Activated naive CD4-positive, alpha-beta T cell (primary cell): ENCODE data around the gene DMAP1.

Experiments used
- DNase-seq, 4 experiments: peaks; one replicate each; lab custom pipeline; 2025; lab: John Stamatoyannopoulos, UW

DMAP1 gene

DNA sequence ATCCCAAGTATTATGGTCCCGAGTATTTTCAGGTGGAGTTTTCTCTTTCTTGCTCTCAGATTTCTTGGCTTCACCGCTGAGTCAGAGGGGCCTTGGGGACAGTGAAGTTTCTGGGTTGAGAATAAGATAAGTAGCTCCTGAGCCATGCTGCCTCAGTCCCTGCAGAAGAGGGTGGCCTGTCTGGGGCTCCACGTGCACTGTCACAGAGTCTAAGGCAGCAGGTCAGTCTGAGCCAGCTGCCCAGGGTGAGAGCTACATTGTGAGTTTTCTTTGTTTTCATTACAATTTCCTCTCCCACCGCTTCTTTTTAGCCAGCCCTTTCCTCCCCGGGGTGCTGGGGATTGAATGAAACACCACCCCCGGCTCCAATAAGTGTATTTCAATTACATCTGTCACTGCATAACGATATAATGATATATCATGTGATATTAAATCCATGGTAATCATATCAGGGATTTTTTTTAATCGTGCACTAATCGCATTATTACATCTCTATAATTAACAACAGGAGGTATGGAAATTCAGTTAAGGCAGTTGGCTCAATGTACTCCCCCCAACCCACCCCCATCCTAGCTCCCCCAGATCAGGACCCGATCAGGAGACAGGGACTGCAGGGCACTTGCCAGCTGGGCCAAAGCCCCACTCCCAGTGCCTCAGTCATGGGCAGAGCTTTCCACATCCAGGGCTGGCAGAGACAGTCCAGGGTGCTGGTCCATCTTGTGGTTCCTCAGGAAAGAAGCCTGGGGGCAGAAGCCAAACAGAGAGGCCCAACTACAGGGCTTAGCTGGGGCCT lies 43.7 kb downstream of the DMAP1 start:
- DNase-seq, result no peak

DNA sequence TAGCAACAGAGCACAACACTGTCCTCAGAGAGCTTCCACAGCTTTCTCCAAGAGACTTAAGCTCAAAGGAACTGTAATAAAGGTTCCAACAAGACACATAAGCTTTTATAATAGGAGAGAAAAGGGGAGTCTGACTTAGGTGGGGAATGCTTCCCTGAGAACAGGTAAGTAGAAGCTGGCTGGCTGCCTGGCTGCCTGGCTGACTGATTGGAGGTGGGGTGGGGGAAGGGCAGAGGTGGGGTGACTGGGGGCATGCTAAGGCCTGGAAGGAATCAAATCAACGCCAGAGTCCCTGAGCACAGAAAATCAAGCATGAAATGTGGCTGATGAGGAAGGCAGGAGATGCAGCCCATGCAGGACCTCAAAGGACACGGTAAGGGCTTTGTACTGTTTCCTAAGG lies 45.8 kb downstream of the DMAP1 start:
- no peak for DNase-seq

DNA sequence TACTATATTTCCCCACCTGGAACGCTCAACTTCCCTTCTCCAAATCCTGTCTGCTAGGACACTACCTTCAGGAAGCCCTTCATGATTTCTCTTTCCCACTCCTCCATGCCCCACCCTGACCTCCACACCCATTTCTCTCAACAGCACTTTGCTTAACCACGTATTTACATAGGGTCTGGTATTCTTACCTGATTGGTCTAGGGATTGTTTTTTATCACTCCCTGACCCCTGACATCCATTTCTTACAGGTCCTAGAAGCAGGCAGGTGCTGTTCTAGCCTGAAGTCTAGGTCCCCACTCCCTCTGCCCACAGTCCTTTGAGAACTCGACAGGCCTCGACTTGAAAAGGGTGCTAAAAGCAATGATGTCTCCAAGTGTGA lies 47.5 kb downstream of the DMAP1 start:
- no peak for DNase-seq

DNA sequence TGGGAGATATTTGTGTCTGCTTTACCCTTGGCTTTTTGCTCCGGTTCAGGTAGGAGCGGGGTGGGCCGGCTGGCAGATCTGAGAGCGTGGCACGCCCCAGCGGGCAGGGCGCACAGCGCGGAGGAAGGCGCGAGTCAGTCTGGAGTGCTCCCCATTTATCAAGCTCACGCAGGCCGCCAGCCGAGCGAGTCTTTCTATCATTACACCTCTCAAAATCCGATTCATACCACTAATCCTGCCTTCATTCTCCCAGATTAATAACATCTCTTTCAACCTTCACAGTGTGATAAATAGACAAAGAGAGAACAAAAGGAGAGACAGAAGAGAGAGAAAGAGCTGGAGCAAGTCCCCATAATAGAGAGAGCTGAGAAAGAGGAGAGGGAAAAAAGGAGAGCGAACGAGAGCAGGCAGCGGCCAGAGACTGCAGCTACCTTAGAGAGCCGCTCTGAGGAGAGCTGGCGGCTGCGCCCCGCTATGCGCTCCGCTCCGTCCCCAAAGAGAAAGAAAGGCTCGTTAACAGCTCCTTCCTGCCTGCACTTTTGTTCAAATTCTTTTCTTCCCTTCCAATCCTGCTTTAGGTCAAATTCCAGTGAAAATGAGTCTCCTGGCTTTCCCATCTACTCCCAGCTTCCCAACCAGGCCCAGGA lies 48.0 kb downstream of the DMAP1 start:
- no peak for DNase-seq

DNA sequence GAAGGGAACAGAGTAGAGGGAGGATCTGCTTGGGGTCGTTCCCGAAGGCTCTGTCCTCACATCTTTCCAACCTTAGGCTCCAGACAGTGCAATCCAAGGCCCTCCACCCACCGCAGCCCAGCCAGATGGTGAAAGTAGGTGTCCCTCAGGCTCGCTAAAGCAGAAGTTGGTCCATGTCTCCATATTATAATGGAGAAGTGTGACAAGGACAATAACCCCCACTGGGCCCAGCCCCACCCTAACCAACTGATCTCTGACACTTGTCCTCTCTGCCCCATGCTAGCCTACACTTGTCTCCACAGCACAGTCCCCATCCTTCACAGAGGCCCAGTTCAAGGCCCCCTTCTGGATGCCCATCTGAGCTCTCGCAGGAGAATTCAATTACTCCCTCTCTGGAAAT lies 48.7 kb downstream of the DMAP1 start:
- DNase-seq, result no peak

DNA sequence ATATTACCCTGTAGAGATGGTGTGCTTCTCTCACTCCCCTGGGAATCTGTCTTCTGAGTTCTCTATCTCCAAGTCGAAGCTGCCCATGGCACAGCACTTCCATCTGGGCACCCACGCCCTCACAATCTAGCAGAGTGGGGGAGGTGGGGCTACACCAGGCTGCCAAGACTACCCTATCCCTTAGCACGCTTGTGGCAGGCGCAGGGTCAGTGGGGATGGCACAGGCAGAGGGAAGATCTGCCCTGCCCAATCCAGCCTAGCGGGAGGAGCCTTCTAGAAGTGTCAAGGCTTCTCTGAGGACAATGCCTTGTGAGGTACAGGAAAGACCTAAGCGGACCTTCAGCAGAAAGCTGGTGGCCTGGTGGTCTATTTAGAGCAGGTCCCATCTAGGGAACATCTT lies 49.1 kb downstream of the DMAP1 start:
- no peak for DNase-seq

DNA sequence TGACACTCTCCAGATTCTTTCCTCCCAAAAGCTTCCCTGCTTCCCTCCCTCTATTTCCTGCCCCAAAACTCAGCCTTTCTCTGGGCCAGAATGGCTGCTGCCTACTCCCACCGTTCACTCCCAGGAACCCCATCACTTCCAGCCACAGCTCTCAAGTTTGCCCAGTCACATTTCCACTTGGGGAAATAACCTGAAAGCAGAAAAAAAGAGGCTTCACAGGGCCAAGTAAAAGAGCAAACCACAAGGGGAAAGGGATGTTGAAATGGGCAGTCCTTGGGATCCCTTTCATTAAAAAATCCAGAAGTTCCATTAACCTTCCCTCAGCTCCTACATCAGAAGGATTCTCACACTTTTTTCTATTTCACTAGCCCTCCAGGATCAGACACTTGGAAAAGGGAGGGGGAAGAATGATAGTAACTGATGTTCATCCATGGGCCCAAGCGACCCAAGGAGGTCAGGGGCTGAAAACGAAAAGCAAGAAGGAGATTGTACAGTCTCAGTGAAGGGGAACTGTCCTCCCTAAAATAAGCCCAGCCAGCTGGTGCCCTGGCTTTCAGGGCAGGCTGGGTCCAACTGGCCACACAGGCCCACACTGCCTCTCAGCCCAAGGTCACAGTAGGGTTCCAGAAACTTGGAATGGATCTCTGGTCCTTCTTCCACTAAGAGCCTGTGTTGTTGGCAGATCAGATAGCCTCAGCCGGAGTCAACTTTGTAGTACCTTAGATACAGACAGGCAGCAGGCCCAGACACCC lies 49.7 kb downstream of the DMAP1 start:
- DNase-seq, result no peak

DNA sequence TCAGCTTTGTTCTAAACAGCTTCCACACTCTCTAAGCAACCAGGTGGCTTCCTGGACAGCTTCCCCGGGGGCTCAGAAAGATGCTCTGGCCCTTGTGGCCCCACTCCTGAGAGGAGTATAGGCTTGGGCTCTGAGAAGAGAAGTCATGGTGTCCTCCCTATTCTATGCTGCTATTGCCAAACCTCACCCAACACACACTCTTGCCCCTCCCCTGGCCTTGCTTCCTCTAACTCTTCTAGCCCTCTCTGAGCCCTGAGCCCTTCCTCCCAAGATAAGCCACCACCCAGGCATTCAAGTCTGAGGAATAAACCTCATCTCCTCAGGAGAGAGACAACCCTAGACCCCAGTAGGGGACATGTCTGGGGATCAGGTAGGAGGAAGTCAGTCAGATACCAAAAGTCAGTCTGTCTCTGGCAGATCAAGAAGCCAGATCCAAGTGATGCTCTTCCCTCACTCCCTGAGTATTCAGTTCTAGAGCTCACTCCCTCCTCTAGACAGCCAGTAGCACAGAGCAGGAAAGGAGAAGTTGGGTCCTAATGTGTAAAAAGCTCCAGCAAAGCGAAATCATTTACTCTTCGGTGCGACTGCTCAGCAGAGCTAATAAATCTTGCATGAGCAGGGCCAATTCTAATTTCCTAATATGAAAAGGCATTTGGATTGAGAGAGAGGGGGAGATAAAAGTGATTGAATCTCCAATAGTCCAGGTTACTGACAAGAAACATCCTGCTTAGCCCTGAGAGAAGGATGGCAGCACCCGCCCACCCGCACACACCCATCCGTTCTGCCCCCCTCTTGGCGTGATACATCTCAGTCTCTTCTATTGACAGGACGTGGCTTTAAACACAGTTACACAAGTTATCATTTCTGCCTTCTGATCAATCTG lies 50.5 kb downstream of the DMAP1 start:
- DNase-seq, result no peak

DNA sequence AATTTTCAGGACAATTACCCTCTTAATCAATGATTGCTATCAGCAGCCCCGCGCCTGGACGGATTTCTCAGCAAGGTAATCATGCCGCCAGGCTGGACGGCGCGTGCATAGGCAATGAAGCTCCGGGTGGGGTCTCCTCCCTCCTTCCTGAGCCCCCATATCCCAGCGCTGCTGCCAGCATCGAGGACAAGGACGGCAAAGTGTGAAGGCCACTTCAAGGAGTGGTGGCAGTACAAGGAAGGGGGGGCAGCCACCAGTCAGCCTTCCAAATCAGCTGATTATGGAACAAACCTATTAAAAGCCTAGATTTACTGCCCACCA lies 51.1 kb downstream of the DMAP1 start:
- no peak for DNase-seq

DNA sequence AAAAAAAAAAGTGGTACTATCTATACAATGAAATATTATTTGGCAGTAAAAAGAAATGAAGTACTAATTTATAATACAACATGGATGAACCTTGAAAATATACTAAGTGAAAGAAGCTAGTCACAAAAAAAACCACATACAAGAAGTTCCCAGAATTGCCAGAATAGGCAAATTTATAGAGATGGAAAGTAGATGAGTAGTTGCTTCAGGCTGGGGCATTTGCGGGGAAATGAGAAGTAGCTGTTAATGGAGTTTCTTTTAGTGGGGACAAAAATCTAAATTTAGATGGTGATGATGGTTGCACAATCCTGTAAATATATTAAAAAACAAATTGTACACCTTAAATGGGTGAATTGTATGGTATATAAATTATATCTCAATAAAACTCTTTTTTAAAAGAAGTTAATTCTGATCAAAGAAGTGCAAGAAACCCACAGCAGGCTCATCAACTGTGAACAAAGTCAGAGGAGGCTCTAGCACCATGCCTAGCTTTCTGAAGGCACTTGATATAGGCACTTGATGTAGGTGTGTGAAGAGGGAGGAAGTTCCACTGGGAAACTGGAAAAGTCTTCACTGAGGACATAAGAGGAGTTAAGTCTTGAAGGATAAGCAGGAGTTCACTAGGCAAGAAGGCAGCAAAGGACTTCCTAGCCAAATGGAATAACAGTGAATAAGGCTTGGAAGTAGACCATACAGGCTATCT lies 52.5 kb downstream of the DMAP1 start:
- DNase-seq, result no peak

DNA sequence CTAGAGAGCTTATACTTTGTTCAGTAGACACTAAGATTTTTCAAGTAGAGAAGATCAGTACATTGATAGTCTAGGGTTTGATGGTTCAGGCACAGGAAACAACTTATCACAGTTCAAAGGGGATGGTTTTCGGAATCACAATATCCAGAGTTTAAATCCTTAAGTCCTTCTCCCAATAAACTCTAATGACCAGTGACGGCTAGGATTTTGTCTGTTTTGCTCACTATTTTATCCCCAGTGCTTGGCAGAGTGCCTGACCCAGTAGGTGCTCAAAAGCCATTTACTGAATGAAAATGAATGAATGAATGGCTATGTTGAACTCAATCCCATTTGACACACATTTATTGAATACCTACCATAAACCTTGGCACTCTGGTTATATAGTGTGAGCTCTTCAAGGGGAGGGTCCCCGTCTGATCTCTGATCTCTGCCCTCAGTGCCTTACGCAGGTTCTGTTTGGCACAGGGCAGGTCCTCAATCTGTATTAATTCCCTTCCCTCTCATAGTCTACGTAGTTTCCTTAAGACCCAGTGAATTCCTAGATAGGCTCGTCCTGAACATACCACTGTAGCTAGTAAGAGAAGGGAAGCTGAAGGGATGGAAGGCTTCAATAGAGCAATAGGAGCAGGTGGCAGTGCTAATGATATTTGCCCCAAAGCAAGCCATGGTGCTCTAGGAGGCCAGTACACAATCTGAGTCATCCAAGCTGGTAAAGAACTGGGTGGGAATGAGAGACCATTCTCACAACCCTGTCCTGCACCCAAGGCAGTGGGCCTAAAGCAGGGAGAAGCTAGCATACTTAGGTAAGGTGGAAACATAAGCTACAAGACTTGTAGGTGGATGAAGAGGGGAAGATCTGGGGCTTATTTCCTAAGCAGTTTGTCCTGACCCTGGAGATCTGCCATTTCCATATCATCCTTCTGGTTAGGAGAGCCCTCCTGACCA lies 53.4 kb downstream of the DMAP1 start:
- DNase-seq, result no peak

DNA sequence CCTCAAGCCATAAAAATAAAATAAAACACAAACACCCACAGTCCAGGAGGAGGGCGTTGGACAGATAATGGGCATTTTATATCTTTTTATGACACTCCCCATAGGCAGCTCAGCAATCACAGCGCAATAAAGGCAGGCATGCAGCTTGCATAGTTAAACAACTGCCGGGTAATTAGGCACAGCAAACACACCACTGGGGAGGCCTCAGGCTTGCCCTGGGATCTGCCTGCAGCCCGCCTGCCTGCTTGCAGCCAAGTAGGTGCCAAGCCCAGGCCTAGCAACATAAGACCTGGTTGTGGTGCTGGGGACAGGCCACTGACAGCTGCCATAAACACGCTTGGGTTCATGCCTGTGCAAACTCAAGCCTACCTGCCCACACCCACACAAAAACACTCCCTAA lies 54.2 kb downstream of the DMAP1 start:
- DNase-seq, result no peak

DNA sequence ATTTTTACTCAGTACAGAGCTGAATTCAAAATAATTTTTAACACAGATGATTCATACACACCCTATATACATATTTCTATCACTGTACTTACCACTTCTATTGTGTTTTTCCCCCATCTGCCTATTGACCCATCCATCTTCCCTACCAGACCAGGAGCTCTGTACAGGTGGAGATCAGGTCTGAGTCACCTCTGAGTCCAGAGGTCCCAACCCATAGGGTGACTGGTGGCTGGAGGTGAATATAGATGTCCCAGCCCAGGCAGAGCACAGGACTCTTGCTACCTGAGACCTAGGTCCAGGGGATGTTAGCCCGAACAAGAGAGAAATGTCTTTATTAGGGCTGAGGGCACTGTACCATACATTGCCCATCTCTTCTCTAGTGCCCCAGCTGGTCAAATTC lies 54.8 kb downstream of the DMAP1 start:
- DNase-seq, result no peak
